ENCODE measurements around the gene WSB2.
"Not testable (repeated sequence)": the region's sequence is repeated elsewhere in the genome, so short reads cannot be mapped to it uniquely, and the experiment has no call there.

The WSB2 gene

GRCh38 chr12:118061011-118061872, at the start of gene WSB2:
Gene WSB2, minus strand, starts transcription at chr12:118061179. Its CDS starts 131 bp downstream, at chr12:118061048.
- peak; percentile 87 for DNase-seq
- in situ Hi-C loops (cut with HindIII; ENCODE audit: low pct_ligation_motif_present, low pct_unique_long_range_greater_than_20kb, low sequenced_read_pairs) = no loop called here

- DNase-seq = no peak
- in situ Hi-C loops (cut with HindIII; ENCODE audit: low pct_ligation_motif_present, low pct_unique_long_range_greater_than_20kb, low sequenced_read_pairs) = no loop called here
Observed at GRCh38 chr12:118109088-118109487, 48.1 kb upstream of the WSB2 start.

- in situ Hi-C loops (cut with HindIII; ENCODE audit: low pct_ligation_motif_present, low pct_unique_long_range_greater_than_20kb, low sequenced_read_pairs) = no loop called here
- no peak for DNase-seq
Observed at GRCh38 chr12:118107694-118108093, 46.7 kb upstream of the WSB2 start.

DNA sequence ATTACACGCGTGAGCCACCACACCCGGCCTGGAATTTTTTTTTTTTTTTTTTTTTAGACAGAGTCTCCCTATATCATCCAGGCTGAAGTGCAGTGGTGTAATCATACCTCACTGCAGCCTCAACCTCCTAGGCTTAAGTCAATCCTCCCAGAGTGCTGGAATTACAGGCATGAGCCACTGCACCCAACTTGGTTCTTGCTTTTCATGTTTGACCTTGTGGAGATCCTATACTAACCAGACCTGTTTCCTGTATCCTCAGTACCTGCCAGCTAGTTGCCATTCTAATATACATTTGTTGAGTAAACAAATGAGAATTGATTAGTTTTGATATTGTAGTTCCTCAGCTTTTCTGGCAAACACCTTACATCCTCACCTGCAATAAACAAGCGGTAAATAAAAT, 46.0 kb upstream of the WSB2 start:
- in situ Hi-C loops (cut with HindIII; ENCODE audit: low pct_ligation_motif_present, low pct_unique_long_range_greater_than_20kb, low sequenced_read_pairs) = no loop called here
- DNase-seq = no peak

- in situ Hi-C loops (cut with HindIII; ENCODE audit: low pct_ligation_motif_present, low pct_unique_long_range_greater_than_20kb, low sequenced_read_pairs) = no loop called here
- DNase-seq = peak; percentile 92
Observed at GRCh38 chr12:118103601-118104382, 42.8 kb upstream of the WSB2 start, which contains the start of gene VSIG10. Gene VSIG10, minus strand, starts transcription at chr12:118104011. Its CDS starts 340 bp downstream, at chr12:118103671.

- in situ Hi-C loops (cut with HindIII; ENCODE audit: low pct_ligation_motif_present, low pct_unique_long_range_greater_than_20kb, low sequenced_read_pairs) = no loop called here
- peak; percentile 41 for DNase-seq
Observed at GRCh38 chr12:118103201-118103600, 42.2 kb upstream of the WSB2 start.

DNA sequence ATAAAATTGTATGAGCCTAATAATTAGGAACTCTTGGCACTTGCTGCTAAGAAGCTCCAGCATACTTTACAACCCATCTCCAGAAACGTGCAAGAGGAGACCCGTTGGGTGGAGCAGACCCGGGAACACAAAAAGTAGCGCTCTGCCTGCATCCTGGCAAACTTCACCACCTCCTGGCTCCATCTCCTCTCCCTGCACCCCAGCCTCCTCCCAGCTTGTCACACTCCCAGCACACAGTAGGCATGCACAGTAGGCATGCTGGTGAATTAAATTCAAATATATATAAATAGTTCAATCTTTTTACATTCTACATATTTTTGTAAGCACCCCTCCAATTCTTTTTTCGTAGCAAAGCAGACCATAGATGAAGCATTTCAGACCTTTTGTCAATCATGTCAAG, 41.6 kb upstream of the WSB2 start:
- in situ Hi-C loops (cut with HindIII; ENCODE audit: low pct_ligation_motif_present, low pct_unique_long_range_greater_than_20kb, low sequenced_read_pairs) = no loop called here

DNA sequence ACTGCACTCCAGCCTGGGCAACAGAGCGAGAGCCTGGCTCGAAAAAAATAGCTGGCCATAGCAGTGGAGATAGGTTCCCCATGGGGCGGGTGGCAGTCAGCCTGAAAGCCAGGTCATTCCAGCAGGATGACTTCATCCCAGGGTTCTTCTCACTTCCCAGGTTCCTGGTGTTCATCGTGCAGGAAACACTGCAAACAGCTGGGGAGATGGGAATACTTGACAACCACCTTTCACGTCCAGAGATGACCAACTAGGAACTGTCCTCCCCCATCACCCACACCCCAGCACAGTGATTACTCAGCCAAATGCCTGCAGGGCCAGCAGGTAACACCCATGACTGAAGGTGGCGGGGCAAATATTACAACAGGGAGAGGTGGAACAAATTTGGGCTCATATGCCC, 41.1 kb upstream of the WSB2 start:
- DNase-seq = peak; percentile 71
- in situ Hi-C loops (cut with HindIII; ENCODE audit: low pct_ligation_motif_present, low pct_unique_long_range_greater_than_20kb, low sequenced_read_pairs) = no loop called here

More for the DNA sequence above, 41.6 kb upstream of the WSB2 start:
- peak; percentile 13 for DNase-seq

DNA sequence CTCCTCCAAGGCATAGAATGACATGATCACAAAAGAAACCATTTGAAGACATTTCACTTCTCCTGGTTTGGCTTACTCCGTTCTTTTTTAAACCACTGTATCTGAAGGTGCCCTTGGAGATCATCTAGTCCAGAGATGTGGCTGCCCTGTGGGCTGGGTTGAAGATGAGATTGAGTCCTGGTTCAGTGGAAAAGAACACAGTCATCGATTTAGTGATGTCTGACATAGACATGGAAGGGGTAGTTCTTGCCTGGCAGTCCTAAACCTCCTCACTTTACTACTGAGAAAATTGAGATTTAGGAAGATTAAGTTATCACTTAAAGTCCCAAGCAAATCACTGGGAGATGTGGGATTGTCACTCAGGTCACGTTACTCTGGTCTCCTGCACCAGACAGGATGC, 40.1 kb upstream of the WSB2 start:
- no peak for DNase-seq
- in situ Hi-C loops (cut with HindIII; ENCODE audit: low pct_ligation_motif_present, low pct_unique_long_range_greater_than_20kb, low sequenced_read_pairs) = no loop called here

- in situ Hi-C loops (cut with HindIII; ENCODE audit: low pct_ligation_motif_present, low pct_unique_long_range_greater_than_20kb, low sequenced_read_pairs) = no loop called here
Observed at GRCh38 chr12:118098911-118099671, 38.1 kb upstream of the WSB2 start.

DNA sequence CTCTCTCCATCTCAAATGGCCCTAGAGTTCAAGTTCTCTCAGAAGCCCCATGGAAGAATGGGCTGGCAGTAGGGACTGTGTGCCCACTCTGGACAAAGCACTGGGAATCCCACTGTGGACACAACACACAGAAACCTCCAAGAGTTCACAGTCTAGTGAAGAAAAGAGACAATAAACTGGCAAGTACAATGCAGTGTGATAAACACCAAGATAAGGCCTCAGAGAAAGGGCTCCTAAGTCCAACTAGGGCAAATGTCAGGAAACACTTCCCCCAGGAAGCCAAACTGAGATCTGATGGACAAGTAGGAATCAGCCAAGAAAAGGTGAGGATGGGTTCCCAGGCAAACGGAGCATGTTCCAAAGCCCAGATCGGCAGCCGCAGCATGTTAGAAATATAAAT, 37.4 kb upstream of the WSB2 start:
- in situ Hi-C loops (cut with HindIII; ENCODE audit: low pct_ligation_motif_present, low pct_unique_long_range_greater_than_20kb, low sequenced_read_pairs) = no loop called here
- DNase-seq = no peak

More at GRCh38 chr12:118098911-118099671, 38.1 kb upstream of the WSB2 start:
- no peak for DNase-seq

DNA sequence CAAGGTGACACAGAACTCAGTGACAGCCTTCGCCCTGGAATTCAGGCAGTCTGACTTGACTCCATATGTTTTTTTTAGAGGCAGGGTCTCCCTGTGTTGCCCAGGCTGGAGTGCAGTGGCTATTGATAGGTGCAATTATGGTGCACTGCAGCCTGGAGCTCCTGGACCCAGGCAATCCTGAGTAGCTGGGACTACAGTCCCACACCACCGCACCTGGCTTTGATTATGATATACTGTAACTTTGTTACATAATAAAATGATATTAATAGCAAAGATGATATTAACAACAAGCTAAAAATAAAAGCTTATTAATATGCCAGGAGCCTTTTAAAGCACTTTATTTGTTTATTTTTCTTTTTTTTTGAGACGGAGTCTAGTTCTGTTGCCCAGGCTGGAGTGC, 33.1 kb upstream of the WSB2 start:
- in situ Hi-C loops (cut with HindIII; ENCODE audit: low pct_ligation_motif_present, low pct_unique_long_range_greater_than_20kb, low sequenced_read_pairs) = no loop called here
- DNase-seq = no peak

GRCh38 chr12:118089782-118090181, 28.8 kb upstream of the WSB2 start:
- no peak for DNase-seq
- in situ Hi-C loops (cut with HindIII; ENCODE audit: low pct_ligation_motif_present, low pct_unique_long_range_greater_than_20kb, low sequenced_read_pairs) = no loop called here

- DNase-seq = no peak
- in situ Hi-C loops (cut with HindIII; ENCODE audit: low pct_ligation_motif_present, low pct_unique_long_range_greater_than_20kb, low sequenced_read_pairs) = no loop called here
Observed at GRCh38 chr12:118082161-118082560, 21.2 kb upstream of the WSB2 start.

- in situ Hi-C loops (cut with HindIII; ENCODE audit: low pct_ligation_motif_present, low pct_unique_long_range_greater_than_20kb, low sequenced_read_pairs); DNase-seq: not testable (repeated sequence)
Observed at GRCh38 chr12:118081521-118081920, 20.5 kb upstream of the WSB2 start.

GRCh38 chr12:118073768-118074167, 12.8 kb upstream of the WSB2 start:
- in situ Hi-C loops (cut with HindIII; ENCODE audit: low pct_ligation_motif_present, low pct_unique_long_range_greater_than_20kb, low sequenced_read_pairs) = no loop called here
- no peak for DNase-seq

DNA sequence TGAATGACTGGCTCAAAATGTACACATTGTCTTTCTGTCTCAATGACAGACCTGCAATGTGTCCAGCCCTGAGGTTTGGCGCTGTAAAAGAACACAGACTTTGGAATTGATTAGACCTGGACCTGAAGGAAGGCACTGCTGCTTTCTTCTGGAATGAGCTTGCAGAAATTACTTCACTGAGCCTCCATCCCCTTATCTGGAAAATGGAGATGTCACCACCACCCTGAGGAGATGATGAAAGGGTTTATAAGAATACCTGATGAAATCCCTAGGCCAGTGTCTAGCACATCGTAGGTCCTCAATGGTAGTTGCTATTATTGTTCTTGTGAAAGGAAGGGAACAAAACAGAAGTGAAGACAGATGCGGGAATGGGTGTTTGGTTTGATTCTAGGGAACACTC, 9.7 kb upstream of the WSB2 start:
- in situ Hi-C loops (cut with HindIII; ENCODE audit: low pct_ligation_motif_present, low pct_unique_long_range_greater_than_20kb, low sequenced_read_pairs) = no loop called here
- DNase-seq = no peak

- in situ Hi-C loops (cut with HindIII; ENCODE audit: low pct_ligation_motif_present, low pct_unique_long_range_greater_than_20kb, low sequenced_read_pairs) = no loop called here
- no peak for DNase-seq
Observed at GRCh38 chr12:118068445-118068844, 7.5 kb upstream of the WSB2 start.

- DNase-seq = no peak
- in situ Hi-C loops (cut with HindIII; ENCODE audit: low pct_ligation_motif_present, low pct_unique_long_range_greater_than_20kb, low sequenced_read_pairs) = no loop called here
Observed at GRCh38 chr12:118065380-118065779, 4.4 kb upstream of the WSB2 start.

Data from ACHN (cell line).